Activated naive CD4-positive, alpha-beta T cell treated with anti-CD3 and anti-CD28 coated beads for 36 hours (primary cell): ENCODE data around the gene AASDHPPT. TPM values are rescaled to one million over a fixed set of nuclear protein-coding genes. Genes with fewer than 3 reads are reported as not detected.

ENCODE experiments used
- CTCF ChIA-PET: fragments of 350-600 bp; sonication (Branson Sonifier 250); formaldehyde crosslinking; loops from one replicate; lab custom pipeline; 2021; ENCODE audit warnings: antibody characterized with exemption; lab: Charles Lee
- DNase-seq: peaks from one replicate; pipeline ENCODE4 v3.0.0-alpha.2; 2020
- H3K27ac Mint-ChIP-seq: one replicate; pipeline ENCODE4 v1.8.0; 2021; ENCODE audit warnings: mild to moderate bottlenecking, mixed read lengths
- H3K27me3 Mint-ChIP-seq: one replicate; pipeline ENCODE4 v1.8.0; 2021; ENCODE audit warnings: low read depth, mixed read lengths
- H3K36me3 Mint-ChIP-seq: one replicate; pipeline ENCODE4 v1.8.0; 2021; ENCODE audit warnings: low read depth, mixed read lengths
- H3K4me1 Mint-ChIP-seq: one replicate; pipeline ENCODE4 v1.8.0; 2021; ENCODE audit warnings: low read depth, mixed read lengths
- H3K4me3 Mint-ChIP-seq: one replicate; pipeline ENCODE4 v1.8.0; 2021; ENCODE audit warnings: mild to moderate bottlenecking, moderate library complexity, mixed read lengths
- H3K9me3 Mint-ChIP-seq: one replicate; pipeline ENCODE4 v1.8.0; 2021; ENCODE audit warnings: mixed read lengths
- intact Hi-C: fragments of 100-400 bp; cut with micrococcal nuclease; formaldehyde crosslinking; loops from one replicate; pipeline ENCODE4 v1.15.1; 2023
- total RNA-seq, 2 experiments: library from RNA; stranded (reverse); gene quantifications; one replicate each; pipeline ENCODE4 v1.2.3, GENCODE V29; 2021

Gene AASDHPPT
- total RNA-seq, 2 experiments from 2014 or later = 36.2 to 37.1 TPM

DNA sequence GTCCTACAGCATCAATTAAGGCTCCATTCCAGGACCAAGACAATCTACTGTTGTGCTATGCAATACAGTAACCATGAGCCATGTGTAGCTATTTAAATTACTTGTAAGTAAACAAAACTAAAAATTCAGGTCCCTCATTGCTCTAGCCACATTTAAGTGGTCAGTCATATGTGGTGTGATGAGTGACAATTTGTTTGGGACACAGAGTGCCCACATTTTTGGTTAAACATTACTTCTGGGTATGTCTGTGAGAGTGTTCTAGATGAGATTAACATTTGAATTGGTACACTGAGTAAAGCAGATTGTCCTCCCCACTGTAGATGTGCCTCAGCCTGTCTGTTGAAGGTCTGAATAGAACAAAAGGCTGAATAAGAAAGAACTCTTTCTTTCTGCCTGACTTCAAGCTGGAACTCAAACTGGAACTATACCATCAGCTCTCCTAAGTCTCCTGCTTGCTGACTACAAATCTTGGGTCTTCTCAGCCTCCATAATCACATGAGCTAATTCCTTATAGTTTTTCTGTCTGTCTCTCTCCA lies 16.1 kb upstream of the AASDHPPT start:
- DNase-seq = no peak
- CTCF ChIA-PET = interaction anchor here (1.3 kb wide), 1 partner anchor 26 kb away, joined by 5 read pairs; no protein-coding TSS in a partner anchor
- Mint-ChIP-seq H3K4me1 (peaks cover 12% of the 10 kb centered on the region), H3K36me3 (peaks cover 17% of the 10 kb centered on the region), H3K27ac (no peak overlapping the region), H3K4me3 (no peak overlapping the region), H3K27me3 (no peaks in the 10 kb centered on the region), H3K9me3 (no peaks in the 10 kb centered on the region)
- intact Hi-C loops = no loop called here

DNA sequence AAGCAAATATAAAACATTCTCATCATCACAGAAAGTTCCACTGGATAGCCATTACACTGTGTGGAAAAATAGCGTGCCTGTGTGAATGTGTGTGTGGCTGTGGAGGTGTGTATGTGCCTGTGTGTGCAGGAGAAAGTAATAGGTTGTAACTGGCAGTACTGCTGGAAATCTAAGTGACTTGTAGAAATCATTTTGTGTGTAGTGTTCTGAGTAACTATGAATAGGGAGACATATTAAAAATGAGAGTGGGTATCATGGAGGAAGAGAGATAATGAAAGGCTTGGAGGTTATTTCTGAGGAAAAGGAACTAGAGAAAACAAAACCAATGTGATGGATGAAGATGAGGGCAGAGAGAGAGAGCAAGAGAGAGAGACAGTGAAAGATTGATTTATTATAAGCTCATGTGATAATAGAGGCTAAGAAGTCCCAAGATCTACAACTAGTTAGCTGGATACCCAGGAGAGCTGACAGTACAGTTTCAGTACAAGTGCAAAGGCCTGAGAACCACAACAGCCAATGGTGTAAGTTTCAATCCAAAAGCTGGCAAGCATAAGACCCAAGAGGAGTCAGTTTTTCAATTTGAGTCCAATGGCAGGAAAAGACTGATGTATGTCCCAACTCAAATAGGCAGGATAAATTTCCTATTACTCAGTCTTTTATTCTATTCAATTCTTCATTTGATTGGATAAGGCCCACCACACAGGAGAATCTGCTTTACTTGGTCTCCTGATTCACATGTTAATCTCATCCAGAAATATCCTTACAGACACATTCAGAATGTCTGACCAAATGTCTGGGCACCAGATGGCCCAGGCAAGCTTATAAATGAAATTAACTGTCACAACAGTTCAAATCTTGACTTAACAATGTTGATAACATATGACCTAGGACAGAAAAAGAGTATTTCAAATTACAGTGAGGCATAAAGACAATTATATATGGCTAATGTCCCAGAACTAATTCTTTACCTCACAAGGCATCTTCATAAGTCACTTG lies 15.2 kb upstream of the AASDHPPT start:
- no peaks in the 10 kb centered on the region for H3K27me3 Mint-ChIP-seq
- CTCF ChIA-PET = interaction anchor here (1.3 kb wide), 1 partner anchor 25 kb away, joined by 5 read pairs; no protein-coding TSS in a partner anchor
- peaks cover 18% of the 10 kb centered on the region for H3K36me3 Mint-ChIP-seq
- H3K4me1 Mint-ChIP-seq = peaks cover 12% of the 10 kb centered on the region
- intact Hi-C loops = loop anchor here (2.0 kb wide), 1 partner anchor 29 kb away; no protein-coding TSS in a partner anchor
- H3K9me3 Mint-ChIP-seq = no peaks in the 10 kb centered on the region
- H3K27ac Mint-ChIP-seq = peak overlapping the region; percentile 1
- peak; percentile 6 for DNase-seq
- no peak overlapping the region for H3K4me3 Mint-ChIP-seq

DNA sequence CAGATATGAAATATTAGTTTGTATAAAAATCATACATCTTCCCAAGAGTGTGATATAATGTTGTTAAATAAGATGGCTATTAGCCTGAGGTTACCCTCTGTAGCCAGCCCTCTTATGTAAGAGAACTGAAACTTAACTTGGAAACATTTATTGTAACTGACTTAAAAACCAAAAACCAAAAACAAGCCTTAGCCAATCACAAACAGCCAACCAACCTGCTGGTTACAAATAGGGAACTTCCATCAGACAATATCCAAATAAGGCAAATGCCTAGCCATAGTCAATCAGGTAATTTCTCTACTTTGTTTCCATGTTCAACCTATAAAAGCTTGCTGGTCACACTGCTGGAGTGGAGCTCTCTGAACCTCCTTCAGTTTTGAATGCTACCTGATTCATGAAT lies 14.5 kb upstream of the AASDHPPT start:
- peaks cover 14% of the 10 kb centered on the region for H3K36me3 Mint-ChIP-seq
- no peak overlapping the region for H3K4me3 Mint-ChIP-seq
- DNase-seq = no peak
- no peak overlapping the region for H3K27ac Mint-ChIP-seq
- no peaks in the 10 kb centered on the region for H3K27me3 Mint-ChIP-seq
- peaks cover 12% of the 10 kb centered on the region for H3K4me1 Mint-ChIP-seq
- CTCF ChIA-PET = interaction anchor here (0.6 kb wide), 1 partner anchor 24 kb away, joined by 3 read pairs; no protein-coding TSS in a partner anchor
- intact Hi-C loops = loop anchor here (1.0 to 2.0 kb wide), 3 partner anchors 14 to 41 kb away; partner anchors contain the start of genes AASDHPPT, KBTBD3 and MSANTD4
- no peaks in the 10 kb centered on the region for H3K9me3 Mint-ChIP-seq

DNA sequence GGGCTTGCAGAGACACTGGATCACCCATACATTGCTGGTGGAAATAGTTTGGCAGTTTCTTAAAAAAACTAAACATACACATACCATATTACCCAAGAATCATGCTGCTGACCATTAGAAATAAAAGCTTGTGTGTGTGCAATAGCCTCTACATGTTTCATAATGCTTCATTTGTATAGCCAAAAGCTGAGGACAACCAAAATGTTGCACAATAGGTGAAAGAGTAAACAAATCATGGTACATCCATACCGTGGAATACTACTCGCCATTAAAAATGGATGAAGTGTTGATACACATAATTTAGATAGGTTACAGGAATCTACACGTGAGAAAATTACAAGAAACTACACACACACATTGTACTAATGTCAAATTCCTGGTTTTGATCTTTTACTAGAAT lies 6.9 kb upstream of the AASDHPPT start:
- Mint-ChIP-seq H3K27me3 (no peaks in the 10 kb centered on the region), H3K4me3 (no peak overlapping the region), H3K36me3 (peaks cover 9% of the 10 kb centered on the region), H3K4me1 (peaks cover 13% of the 10 kb centered on the region), H3K27ac (no peak overlapping the region), H3K9me3 (no peaks in the 10 kb centered on the region)
- intact Hi-C loops = loop anchor here (10.0 kb wide), 2 partner anchors 1026 to 1366 kb away; partner anchors contain the start of gene CARD16
- CTCF ChIA-PET = no interaction called here
- no peak for DNase-seq

DNA sequence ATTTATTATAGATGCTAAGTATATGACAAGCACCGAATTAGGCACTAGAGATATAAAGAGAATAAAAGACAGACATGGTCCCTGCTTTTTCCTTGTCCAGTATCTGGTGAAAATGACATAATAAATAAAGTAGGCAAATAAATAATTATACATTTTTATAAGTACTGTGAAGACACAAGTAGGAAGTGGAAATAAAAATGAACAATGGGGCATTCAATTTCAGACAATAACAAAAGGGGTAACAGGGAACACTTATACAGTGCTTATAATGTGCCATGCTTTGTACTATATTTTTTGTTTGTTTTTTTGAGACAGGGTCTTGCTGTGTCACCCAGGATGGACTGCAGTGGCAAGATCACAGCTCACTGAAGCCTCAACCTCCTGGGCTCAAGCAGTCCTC lies 4.7 kb upstream of the AASDHPPT start:
- H3K36me3 Mint-ChIP-seq = peaks cover 6% of the 10 kb centered on the region
- peaks cover 22% of the 10 kb centered on the region for H3K4me1 Mint-ChIP-seq
- CTCF ChIA-PET = no interaction called here
- no peak for DNase-seq
- H3K4me3 Mint-ChIP-seq = no peak overlapping the region
- H3K9me3 Mint-ChIP-seq = no peaks in the 10 kb centered on the region
- no peaks in the 10 kb centered on the region for H3K27me3 Mint-ChIP-seq
- no peak overlapping the region for H3K27ac Mint-ChIP-seq
- intact Hi-C loops = loop anchor here (10.0 kb wide), 2 partner anchors 1028 to 1368 kb away; partner anchors contain the start of gene CARD16

DNA sequence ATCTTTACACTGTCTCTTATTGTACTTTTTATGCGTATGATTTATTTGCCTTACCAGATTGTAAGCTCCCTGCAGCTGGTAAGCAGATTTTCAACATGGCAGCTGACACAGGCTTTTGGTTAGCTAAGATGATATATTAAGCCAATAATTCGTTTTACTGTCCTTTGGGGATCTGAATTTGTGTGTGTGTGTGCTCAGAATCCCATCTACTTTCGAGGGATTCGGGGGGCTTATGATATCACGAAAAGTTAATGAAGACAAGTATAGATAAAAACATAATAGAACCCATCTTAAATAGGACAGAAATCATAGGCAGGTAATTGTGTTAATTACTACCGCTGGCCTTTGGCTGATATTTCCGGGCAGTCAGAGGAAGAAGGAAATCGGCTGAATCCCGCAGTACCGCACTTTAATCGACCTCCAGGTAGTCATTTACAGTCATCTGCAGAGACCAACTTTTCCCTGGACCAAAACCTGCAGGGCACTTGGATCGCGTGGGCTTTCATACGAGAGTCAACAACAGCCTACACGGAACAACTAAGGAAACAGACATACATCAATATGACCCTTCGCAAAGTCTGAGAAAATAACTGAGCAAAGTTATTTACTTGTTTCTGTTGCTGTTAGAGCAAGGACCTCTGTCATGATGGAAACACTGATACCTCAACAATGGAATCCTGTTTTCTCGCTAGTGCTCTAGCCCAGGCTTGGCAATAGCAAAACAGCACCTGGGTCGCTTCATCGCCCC lies 1.1 kb upstream of the AASDHPPT start:
- intact Hi-C loops = loop anchor here (2.0 to 10.0 kb wide), 5 partner anchors 1032 to 1781 kb away; partner anchors contain the start of genes ALKBH8, CARD16 and SLC35F2
- H3K9me3 Mint-ChIP-seq = no peaks in the 10 kb centered on the region
- DNase-seq = peak; percentile 11

DNA sequence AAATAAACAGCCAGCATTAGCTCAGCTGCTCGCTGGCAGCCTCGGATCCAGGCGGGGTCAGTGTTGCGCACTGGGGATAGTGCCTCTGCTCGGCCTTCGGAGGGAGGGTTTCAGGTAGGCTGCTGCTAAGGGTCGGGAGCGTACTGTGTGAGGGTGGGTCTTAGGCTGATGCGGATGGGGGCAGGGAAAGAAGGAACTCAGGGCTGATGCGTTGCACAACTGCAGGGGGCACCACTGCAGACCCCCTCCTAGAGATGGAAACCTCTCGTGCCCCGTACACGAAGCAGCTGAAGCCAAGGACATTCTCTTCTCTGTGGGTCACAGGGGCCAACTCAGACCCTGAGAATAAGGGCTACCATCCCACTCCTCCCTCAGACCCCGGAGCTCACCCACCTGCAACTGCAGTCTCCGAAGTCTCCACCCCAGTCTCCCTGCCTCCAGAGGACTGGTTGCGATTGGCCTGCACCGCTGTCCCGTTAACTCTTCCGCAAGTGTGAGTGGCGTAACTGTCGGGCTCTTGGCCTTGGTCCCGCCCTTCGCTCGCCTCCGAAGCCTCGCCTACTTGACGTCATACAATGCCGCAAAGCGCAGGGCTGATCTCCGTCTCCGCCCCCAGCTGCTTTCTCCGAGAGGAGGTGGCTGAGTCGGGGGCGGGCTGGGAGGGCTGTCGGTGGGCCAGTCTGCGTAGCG lies 398 bp upstream of the AASDHPPT start, which contains the start of gene KBTBD3:
Gene KBTBD3, minus strand, starts transcription at position 429 of the 690 bp plus-strand sequence. CDS start 18,250 bp downstream, outside the sequence.
- Mint-ChIP-seq H3K27ac (peak within 1 kb of the TSS; percentile 93), H3K9me3 (no peaks in the 10 kb centered on the region), H3K36me3 (peaks cover 16% of the 10 kb centered on the region), H3K4me3 (peak within 1 kb of the TSS; percentile 91), H3K4me1 (peaks cover 47% of the 10 kb centered on the region), H3K27me3 (no peaks in the 10 kb centered on the region)
- intact Hi-C loops = loop anchor here (1.0 to 10.0 kb wide), 9 partner anchors 14 to 1780 kb away; partner anchors contain the start of genes ALKBH8, CARD16, CWF19L2 and MSANTD4
- DNase-seq = peak; percentile 98
- CTCF ChIA-PET = interaction anchor here (1.0 to 2.3 kb wide), 3 partner anchors 9 to 14 kb away, joined by 3 to 14 read pairs (median 3); no protein-coding TSS in a partner anchor

More for the DNA sequence above, 1.1 kb upstream of the AASDHPPT start:
- Mint-ChIP-seq H3K36me3 (peaks cover 14% of the 10 kb centered on the region), H3K4me3 (peak overlapping the region; percentile 91), H3K4me1 (peaks cover 41% of the 10 kb centered on the region), H3K27ac (peak overlapping the region; percentile 91), H3K27me3 (no peaks in the 10 kb centered on the region)
- CTCF ChIA-PET = interaction anchor here (1.0 to 2.3 kb wide), 3 partner anchors 9 to 15 kb away, joined by 3 to 14 read pairs (median 3); no protein-coding TSS in a partner anchor

DNA sequence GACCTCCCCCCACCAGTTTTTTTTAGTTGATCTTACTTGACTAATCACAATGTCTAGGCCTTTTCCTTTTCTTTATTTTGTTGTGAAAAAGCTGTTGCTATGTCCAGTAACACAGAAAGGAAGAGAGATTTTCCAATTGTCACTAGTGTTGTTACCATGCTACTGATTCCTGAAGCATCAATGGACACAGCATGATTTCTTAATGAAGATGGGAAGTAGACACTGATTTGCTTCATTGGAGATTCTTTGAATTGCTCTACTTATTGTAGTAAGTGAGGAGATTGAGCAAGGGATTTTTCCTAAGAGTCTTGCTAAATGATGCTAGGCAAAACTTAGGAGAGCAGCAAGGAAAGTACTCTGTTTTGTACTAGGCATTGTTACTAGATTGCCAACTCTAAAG lies 4.6 kb downstream of the AASDHPPT start:
- CTCF ChIA-PET = interaction anchor here (1.5 kb wide), 1 partner anchor 10 kb away, joined by 3 read pairs; no protein-coding TSS in a partner anchor
- Mint-ChIP-seq H3K27me3 (no peaks in the 10 kb centered on the region), H3K27ac (no peak overlapping the region), H3K4me1 (peaks cover 53% of the 10 kb centered on the region), H3K4me3 (no peak overlapping the region), H3K36me3 (peaks cover 24% of the 10 kb centered on the region), H3K9me3 (no peaks in the 10 kb centered on the region)
- intact Hi-C loops = no loop called here
- DNase-seq = no peak

DNA sequence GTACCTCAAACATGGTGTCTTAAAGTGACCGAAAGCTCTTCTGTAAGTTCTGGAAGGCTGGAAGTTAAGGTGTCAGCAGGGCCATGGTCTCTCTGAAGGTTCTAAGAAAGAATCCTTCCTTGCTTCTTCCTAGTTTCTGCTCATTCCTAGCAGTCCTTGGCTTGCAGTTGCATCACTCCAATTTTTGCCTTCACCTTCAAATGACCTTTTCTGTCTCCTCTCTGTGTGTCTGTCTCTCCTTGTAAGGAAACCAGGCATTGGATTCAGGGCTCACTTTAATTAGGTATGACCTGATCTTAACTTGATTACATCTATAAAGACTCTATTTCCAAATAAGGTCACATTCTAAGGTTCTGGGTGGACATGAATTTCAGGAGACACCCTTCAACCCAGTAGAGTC lies 8.7 kb downstream of the AASDHPPT start:
- no peaks in the 10 kb centered on the region for H3K27me3 Mint-ChIP-seq
- H3K9me3 Mint-ChIP-seq = no peaks in the 10 kb centered on the region
- H3K4me1 Mint-ChIP-seq = peaks cover 53% of the 10 kb centered on the region
- H3K4me3 Mint-ChIP-seq = no peak overlapping the region
- intact Hi-C loops = loop anchor here (5.0 kb wide), 3 partner anchors 931 to 1601 kb away; partner anchors contain the start of gene GUCY1A2
- H3K36me3 Mint-ChIP-seq = peaks cover 20% of the 10 kb centered on the region
- no peak for DNase-seq
- CTCF ChIA-PET = interaction anchor here (1.2 to 2.6 kb wide), 4 partner anchors 9 to 70 kb away, joined by 3 to 8 read pairs (median 6); partner anchors contain the start of genes AASDHPPT and KBTBD3
- no peak overlapping the region for H3K27ac Mint-ChIP-seq

DNA sequence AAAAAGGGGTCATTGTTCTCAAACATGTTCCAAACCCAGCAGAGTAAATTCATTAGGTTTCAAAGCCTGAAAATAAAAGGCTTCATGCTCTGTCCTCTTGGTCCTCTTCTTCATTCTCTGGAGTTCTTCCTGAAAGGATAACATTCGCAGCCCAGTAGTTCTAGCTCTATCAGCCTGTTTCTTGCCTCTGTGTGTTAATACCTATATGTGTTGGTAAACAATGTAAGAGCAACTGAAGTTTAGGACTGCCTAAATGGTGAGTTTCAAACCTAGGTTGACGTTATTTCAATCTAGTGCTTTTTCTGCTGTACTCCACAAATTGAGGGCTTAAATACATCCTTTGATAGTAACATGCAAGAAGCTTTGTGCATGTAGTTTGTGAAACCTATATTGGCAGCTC lies 9.4 kb downstream of the AASDHPPT start:
- no peak overlapping the region for H3K27ac Mint-ChIP-seq
- CTCF ChIA-PET = interaction anchor here (0.9 to 2.6 kb wide), 8 partner anchors 8 to 69 kb away, joined by 3 to 8 read pairs (median 5); partner anchors contain the start of gene KBTBD3

More for the DNA sequence above, 9.4 kb downstream of the AASDHPPT start:
- intact Hi-C loops = loop anchor here (5.0 kb wide), 3 partner anchors 930 to 1600 kb away; partner anchors contain the start of gene GUCY1A2
- Mint-ChIP-seq H3K9me3 (no peaks in the 10 kb centered on the region), H3K4me1 (peaks cover 53% of the 10 kb centered on the region), H3K27me3 (no peaks in the 10 kb centered on the region), H3K4me3 (no peak overlapping the region), H3K36me3 (peaks cover 24% of the 10 kb centered on the region)
- DNase-seq = no peak
